ENCODE results near the gene TWSG1.

Gene TWSG1

DNA sequence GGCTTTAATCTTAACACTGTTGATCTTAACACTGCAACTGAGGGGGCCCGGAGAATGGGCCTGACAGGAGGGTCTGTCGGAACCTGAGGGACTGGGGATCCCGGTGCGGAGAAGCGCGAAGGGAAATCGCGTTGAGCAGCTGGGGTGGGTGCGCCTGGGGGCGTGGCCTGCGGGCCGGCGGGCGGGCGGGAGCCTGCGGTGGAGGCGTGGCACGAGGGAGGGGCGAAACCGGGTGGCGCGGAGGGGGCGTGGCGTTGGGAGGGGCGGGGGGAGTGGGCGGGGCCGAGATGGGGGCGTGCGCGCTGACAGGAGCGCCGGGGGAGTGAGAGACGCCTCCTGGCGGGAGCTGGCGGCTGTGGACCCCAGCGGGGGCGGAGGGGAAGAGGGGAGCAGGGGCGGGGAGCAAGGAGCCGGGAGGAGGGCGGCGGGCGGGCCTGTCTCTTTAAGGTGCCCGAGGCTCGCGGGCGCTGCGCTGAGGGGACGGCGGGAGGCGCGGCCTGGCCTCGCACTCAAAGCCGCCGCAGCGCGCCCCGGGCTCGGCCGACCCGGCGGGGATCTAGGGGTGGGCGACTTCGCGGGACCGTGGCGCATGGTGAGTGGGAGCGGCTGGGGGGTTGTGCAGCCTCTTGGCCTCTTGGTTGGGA is at the start of gene TWSG1:
TWSG1 (plus strand) TSS at position 445 of the 644 bp plus-strand sequence. CDS start 2,457 bp downstream, outside the sequence.
- no peak for FAIRE-seq

- FAIRE-seq: no peak
Measured at GRCh38 chr18:9285604-9286003, 49.0 kb upstream of the TWSG1 start.

DNA sequence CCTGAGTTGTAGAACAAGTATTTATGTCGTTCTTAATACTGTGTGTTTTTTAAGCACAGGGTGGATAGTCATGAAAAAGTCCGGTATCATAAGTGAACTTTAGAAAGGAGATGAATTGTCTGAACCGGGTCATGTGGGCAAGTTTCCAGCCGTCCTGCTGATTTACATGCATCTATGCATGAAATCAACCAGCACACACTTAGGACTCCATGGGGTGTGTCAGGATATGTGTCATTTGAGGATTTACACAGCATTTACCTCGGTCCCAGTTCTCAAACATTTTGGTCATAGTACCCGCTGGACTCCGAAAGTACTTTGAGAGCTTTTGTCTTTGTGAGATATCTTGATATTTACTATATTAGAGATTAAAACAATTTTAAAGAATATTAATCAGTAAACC is 47.5 kb upstream of the TWSG1 start:
- no peak for FAIRE-seq

DNA sequence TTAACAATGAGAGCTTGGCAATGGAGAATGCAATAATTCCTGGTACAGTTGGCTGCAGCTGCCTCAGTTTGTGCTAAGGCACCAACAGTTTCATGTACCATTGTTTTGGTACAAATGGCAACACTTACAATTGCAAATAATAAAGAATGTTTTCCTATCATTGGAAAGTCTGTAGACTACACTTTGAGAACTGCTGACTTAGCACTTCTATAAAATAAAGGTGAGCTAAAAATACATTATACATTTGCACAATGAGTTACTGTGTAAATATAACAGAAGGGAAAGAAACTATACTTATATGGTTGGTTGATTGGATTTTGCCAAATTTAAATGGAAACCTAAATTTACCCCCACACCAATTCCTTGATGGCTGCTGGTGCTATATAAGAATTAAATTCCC is 44.9 kb upstream of the TWSG1 start:
- no peak for FAIRE-seq

- FAIRE-seq: no peak
Measured at GRCh38 chr18:9290156-9290555, 44.4 kb upstream of the TWSG1 start.

- no peak for FAIRE-seq
Measured at GRCh38 chr18:9292047-9292446, 42.5 kb upstream of the TWSG1 start.

DNA sequence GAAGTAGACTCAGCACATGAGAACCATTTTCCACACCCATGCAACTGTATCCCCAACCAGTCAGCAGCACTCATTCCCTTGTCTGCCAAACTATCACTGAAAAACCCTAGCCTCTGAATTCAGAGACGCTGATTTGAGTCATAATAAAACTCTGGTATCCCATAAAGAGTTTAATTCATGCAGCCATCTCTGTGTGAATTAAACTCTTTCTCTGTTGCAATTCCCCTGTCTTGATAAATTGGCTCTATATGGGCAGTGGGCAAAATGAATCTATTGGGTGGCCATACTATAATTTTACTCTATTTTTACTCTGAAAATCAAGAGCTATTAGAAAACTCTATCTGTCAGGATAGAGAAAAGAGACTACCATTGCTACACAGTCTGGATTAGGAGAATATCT is 40.6 kb upstream of the TWSG1 start:
- no peak for FAIRE-seq

DNA sequence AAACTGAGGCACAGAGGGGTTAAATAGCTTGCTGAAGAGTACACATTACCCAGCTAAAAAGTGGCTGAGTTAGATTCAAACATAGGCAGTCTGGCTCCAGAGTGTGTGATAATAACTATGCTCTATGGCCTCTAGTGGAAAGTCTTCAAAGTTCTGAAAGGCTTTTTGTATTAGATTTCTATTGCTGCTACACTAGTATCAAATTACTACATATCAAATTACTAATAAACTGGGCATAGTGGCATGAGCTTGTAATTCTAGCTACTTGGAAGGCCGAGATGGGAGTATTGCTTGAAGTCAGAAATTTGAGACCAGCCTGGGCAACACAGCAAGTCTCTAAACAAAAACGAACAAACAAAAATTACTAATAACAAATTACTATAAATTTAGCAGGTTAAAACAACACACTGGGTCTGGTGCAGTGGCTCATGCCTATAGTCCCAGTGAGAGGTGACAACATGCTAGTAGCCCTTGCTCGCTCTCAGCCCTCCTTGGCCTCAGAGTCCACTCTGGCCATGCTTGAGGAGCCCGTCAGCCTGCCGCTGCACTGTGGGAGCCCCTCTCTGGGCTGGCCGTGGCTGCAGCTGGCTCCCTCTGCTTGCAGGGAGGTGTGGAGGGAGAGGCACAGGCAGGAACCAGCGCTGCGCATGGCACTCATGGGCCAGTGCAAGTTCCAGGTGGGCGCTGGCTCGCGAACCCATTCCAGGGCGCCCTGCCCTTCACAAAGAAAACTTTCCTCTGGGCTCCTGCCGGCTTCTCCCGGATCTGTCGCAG is 38.2 kb upstream of the TWSG1 start:
- no peak for FAIRE-seq

DNA sequence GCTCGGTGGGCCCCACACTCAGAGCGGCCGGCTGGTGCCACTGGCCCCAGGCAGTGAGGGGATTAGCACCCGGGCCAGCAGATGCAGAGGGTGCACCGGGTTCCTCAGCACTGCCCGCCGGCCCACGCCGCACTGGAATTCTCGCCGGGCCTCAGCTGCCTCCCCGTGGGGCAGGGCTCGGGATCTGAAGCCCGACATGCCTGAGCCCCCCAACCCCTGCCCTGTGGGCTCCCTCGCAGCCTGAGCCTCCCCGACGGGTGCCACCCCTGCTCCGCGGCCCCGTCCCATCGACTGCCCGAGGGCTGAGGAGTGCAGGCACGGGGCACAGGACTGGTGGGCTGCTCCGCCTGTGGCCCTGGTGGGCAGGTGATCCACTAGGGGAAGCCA is 37.6 kb upstream of the TWSG1 start:
- no peak for FAIRE-seq

- FAIRE-seq: no peak
Measured at GRCh38 chr18:9304388-9305070, 30.0 kb upstream of the TWSG1 start.

- FAIRE-seq: no peak
Measured at GRCh38 chr18:9319333-9319732, 15.2 kb upstream of the TWSG1 start.

DNA sequence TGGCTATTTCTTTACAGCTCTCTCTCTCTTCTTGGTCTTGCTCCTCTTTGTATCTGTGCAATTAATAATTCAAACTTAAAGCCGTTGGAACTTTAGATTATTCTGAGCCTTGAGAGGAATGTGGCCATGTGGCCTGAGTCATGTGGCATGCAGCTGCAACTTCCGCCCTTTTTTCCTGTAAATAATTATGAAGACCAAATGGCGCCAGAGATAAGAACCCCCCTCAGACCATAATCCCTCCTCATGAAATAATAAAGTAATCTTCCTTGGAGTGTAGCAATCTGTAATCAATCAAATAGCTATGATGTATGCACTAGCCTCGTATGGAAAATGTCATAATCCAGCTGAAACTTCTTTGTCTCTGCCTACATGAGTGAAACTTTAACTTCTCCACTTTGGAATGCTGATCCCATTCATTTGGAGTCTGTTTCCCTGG is 13.5 kb upstream of the TWSG1 start:
- no peak for FAIRE-seq

GRCh38 chr18:9321736-9322135 is 12.8 kb upstream of the TWSG1 start:
- FAIRE-seq: peak; percentile 64

- FAIRE-seq: no peak
Measured at GRCh38 chr18:9322744-9323143, 11.8 kb upstream of the TWSG1 start.

DNA sequence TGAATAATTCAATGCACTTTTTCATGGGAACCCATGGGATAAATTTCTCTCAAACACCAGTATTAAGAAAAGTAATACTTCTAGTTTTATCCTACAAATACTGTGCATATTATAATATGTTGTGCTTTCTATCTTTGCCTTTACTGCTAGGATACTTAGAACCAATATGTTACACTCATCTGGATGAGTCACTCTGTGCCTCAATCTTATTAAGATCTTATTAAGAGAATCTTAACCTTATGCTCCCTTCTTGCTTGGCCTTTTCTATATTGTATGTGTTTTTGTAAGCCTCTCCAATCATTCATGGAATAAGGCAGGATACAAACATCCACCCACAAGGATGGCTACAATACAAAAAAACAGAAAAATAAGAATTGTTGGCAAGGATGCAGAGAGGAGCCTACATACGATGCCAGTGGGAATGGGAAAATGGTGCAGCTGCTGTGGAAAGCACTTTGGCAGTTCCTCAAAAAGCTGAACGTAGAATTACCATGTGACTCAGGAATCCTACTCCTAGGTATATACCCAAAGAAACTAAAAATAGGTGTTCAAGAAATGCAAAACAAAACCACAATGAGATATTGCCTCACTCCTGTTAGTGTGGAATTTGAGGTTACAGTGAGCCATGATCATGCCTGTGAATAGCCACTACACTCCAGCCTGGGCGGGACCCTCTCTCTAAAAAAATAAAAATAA is 10.7 kb upstream of the TWSG1 start:
- FAIRE-seq: no peak

- FAIRE-seq: no peak
Measured at GRCh38 chr18:9325716-9326115, 8.9 kb upstream of the TWSG1 start.

DNA sequence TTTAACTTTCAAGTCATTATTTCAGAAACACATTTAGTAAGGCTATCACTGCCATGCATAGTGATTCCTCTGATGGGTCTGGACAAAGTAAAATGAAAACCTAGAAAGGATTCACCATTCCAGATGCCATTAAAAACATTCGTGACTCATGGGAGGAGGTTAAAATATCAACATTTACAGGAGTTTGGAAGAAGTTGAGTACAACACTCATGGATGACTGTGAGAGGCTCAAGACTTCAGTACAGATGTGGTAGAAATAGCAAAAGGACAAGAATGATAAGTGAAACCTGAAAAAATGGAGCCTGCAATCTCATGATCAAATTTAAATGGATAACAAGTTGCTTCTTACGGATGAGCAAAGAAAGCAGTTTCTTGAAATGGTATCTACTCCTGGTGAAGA is 5.8 kb upstream of the TWSG1 start:
- FAIRE-seq: no peak

DNA sequence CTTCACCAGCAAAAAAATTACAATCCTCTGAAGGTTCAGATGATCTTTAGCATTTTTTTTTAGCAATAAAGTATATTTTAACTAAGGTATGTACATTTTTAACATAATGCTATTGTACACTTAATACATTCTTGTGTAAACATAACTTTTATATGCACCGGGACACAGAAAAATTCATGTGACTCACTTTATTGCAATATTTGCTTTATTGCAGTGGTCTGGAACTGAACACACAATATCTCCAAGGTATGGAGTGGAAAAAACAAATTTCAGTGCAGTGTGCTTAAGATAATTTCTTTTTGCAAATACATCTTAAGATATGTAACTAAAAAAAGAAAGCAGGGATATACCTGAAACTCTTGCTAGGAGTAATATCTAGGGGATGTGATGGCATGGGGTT is 5.1 kb upstream of the TWSG1 start:
- FAIRE-seq: no peak

GRCh38 chr18:9330419-9330818 is 4.2 kb upstream of the TWSG1 start:
- no peak for FAIRE-seq

GRCh38 chr18:9333441-9334328 is 888 bp upstream of the TWSG1 start:
- no peak for FAIRE-seq

DNA sequence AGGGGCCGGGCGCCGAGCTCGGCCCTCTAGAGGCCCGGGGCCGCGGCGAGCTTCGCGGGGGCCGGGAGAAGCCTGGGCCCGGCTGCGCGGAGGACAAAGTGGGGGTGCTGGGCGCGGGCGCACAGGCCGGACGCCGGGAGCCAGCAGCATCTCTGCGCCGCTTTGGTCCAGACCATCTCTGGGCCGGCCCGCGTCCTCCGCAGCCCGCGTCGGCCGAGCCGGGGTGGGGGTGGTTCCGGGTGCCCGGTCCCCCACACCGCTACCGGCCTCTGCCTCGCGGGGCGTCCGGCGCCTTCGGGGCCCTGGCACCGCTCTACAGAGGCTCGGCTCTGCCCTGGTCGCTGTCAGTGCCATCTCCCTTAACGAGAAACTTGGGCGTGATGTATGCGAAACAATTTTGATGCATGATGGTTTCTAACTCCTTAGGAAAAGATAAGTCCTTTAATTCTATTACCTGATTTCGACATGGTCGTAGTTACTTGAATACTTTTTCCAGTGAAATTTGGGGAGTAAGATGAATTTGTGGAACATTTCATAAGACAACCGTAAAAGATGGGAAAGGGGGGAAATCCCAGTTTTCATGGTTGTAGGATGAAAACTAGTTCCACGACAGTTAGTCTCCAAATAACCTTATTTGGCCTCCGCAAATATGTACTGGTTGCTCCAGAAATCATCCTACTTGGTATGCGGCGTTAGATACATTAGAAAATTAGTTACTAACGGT is 562 bp downstream of the TWSG1 start:
- FAIRE-seq: no peak

- FAIRE-seq: no peak
Measured at GRCh38 chr18:9335697-9336045, 1.1 kb downstream of the TWSG1 start.
